ENCODE data around the gene DACT3.

- TF ChIP-seq CTCF (IDR thresholded peaks at IDR 0.05 in 4 of 5, conservative IDR thresholded peaks at IDR 0.05 in 1 of 5) (no peak), POLR2A (IDR thresholded peaks at IDR 0.05) (no peak)
Observed at GRCh38 chr19:46633130-46633529, 27.9 kb downstream of the DACT3 start.

Data from gastrocnemius medialis (tissue), 4 donors.